HG02678 (cell line): ENCODE measurements around the gene MOB1B.
A peak's percentile ranks its signal among the peaks of the same experiment; 100 is the strongest.
"Not testable (repeated sequence)": the region's sequence is repeated elsewhere in the genome, so short reads cannot be mapped to it uniquely, and the experiment has no call there.

Experiments
- ATAC-seq: cut with Tn5 transposase; IDR thresholded peaks from one replicate; pipeline ENCODE4 v1.9.1; 2021; ENCODE audit warnings: mild to moderate bottlenecking, moderate library complexity; ENCODE audit not compliant: unreplicated experiment

The MOB1B gene

GRCh38 chr4:70948665-70949260, 46.6 kb downstream of the MOB1B start:
- peak; percentile 66 for ATAC-seq

- no peak for ATAC-seq
Measured at GRCh38 chr4:70954032-70954431, 51.9 kb downstream of the MOB1B start.

GRCh38 chr4:70956549-70957210, 54.5 kb downstream of the MOB1B start:
- no peak for ATAC-seq

GRCh38 chr4:70958681-70959080, 56.5 kb downstream of the MOB1B start:
- no peak for ATAC-seq

- ATAC-seq: no peak
Measured at GRCh38 chr4:70969076-70969475, 66.9 kb downstream of the MOB1B start.

- no peak for ATAC-seq
Measured at GRCh38 chr4:70976252-70976651, 74.1 kb downstream of the MOB1B start.

- ATAC-seq: peak; percentile 67
Measured at GRCh38 chr4:70979445-70980008, 77.4 kb downstream of the MOB1B start.

- ATAC-seq: no peak
Measured at GRCh38 chr4:70980196-70980595, 78.0 kb downstream of the MOB1B start.

GRCh38 chr4:70984106-70984505, 81.9 kb downstream of the MOB1B start:
- ATAC-seq: no peak

- no peak for ATAC-seq
Measured at GRCh38 chr4:70984589-70984988, 82.4 kb downstream of the MOB1B start.

GRCh38 chr4:70991596-70991995, 89.4 kb downstream of the MOB1B start:
- ATAC-seq: no peak

GRCh38 chr4:70992391-70992881, 90.3 kb downstream of the MOB1B start:
- no peak for ATAC-seq

- ATAC-seq: peak; percentile 79
Measured at GRCh38 chr4:70993181-70994068, 91.3 kb downstream of the MOB1B start, which contains the start of gene DCK. Gene DCK (plus strand): TSS chr4:70993649. CDS start chr4:70993836, 187 bp downstream.

- ATAC-seq: no peak
Measured at GRCh38 chr4:70994069-70994366, 91.8 kb downstream of the MOB1B start.

GRCh38 chr4:70994387-70995099, 92.4 kb downstream of the MOB1B start:
- peak; percentile 43 for ATAC-seq

- ATAC-seq: no peak
Measured at GRCh38 chr4:70996018-70996360, 93.8 kb downstream of the MOB1B start.

- no peak for ATAC-seq
Measured at GRCh38 chr4:70997036-70997435, 94.9 kb downstream of the MOB1B start.

- ATAC-seq: no peak
Measured at GRCh38 chr4:70997546-70997945, 95.4 kb downstream of the MOB1B start.

- not testable (repeated sequence) for ATAC-seq
Measured at GRCh38 chr4:70999639-71000038, 97.5 kb downstream of the MOB1B start.

- not testable (repeated sequence) for ATAC-seq
Measured at GRCh38 chr4:71001363-71001762, 99.2 kb downstream of the MOB1B start.
